Muscle of arm (tissue), 12 donors: ENCODE data around the gene SRF. TPM values are rescaled to one million over a fixed set of nuclear protein-coding genes. Genes with fewer than 3 reads are reported as not detected.

Experiments used
- DNase-seq: peaks from one replicate; pipeline ENCODE4 v3.0.0-alpha.2; 2013
- polyA plus RNA-seq, 12 donors: library from polyadenylated mRNA; unstranded; fragments of 120-200 nt; gene quantifications; one replicate each; pipeline ENCODE4 v1.2.1, GENCODE V29; 2013; ENCODE audit not compliant: insufficient read length in 12 of 12

SRF gene
- polyA plus RNA-seq, 12 donors, result 34.9 to 100 (median 45.3) TPM

DNA sequence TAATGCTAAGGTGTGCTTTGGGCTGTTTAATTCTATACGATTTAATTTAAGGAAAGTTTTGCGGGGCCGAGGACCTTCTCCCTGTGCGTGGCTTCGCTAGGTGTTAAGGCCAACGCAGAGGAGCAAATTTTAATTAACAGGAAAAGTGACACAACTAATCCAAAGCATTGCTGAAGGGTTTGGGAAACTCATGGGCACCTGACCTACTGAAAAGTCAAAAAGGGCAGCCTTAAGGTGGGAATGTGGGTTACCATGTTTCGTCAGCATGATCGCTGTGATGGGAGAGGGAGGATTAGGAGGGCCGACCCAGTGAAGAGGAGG lies 10.5 kb downstream of the SRF start:
- no peak for DNase-seq

DNA sequence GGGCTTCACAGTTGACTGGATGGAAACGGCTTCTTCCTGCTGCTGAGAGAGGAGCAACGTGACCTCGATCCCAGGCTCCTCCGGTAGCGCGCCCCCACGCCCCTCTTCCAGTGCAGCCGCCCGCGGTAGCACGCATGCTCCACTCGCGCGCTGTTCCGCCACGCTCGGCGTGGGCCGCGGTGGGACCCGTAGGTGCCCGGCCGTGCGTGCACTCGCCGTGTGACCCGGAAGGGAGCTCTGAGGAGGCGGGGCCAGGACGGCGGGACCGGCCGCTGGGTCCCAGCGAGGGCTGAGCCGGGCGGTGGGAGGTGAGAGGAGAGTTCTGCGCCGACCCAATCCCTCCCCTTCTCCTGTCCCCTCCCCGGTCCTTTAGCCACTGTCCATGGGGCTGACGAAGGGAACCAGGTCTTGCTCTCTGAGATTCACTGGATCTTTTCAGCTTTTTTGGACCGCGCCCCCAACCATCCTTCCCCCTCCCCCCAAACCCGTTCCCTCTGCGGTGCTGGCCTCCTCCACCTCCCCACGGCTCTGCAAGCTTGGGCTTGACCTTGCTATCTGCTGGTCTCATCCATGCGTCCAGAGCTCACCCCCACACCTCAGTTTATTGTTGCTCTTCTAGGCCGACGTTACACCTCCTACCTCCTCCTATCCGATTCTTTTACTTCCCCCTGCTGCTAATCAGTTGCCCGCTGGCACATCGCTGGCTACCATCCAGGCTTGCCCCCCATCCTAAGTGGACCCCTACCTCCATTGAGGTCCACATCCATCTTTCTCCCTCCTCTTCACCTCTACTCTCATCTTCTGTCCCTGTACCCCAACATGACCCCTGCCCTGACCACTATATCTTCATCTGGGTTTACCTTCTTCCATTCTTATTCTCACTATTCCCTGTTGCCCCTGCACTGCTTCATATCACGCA lies 11.1 kb downstream of the SRF start, which contains the start of gene CUL9:
Gene CUL9 (plus strand): TSS at position 255 of the 919 bp plus-strand sequence. CDS start 2,115 bp downstream, outside the sequence.
- peak; percentile 83 for DNase-seq

- no peak for DNase-seq
These were observed 12.4 kb downstream of the SRF start for GRCh38 chr6:43183441-43183840.

GRCh38 chr6:43184268-43184985 lies 13.4 kb downstream of the SRF start:
- DNase-seq, result no peak

- DNase-seq, result no peak
These were observed 14.4 kb downstream of the SRF start for GRCh38 chr6:43185391-43185985.

- DNase-seq, result no peak
These were observed 14.9 kb downstream of the SRF start for GRCh38 chr6:43186019-43186418.

GRCh38 chr6:43186706-43187105 lies 15.6 kb downstream of the SRF start:
- no peak for DNase-seq

DNA sequence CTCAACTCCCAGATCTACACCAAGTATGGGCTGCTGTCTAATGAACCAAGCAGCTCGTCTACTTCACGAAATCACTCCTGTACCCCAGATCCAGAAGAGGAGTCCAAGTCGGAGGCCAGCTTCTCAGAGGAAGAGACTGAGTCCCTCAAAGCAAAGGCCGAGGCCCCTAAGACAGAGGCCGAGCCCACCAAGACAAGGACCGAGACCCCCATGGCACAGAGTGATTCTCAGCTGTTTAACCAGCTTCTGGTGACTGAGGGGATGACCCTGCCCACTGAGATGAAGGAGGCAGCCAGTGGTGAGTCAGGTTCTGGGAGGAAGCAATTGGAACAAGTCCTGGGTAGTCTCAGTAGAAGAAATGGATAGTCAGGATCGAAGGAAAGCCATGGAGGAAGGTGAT lies 16.8 kb downstream of the SRF start:
- DNase-seq, result no peak

- DNase-seq, result no peak
These were observed 17.4 kb downstream of the SRF start for GRCh38 chr6:43188426-43188825.

DNA sequence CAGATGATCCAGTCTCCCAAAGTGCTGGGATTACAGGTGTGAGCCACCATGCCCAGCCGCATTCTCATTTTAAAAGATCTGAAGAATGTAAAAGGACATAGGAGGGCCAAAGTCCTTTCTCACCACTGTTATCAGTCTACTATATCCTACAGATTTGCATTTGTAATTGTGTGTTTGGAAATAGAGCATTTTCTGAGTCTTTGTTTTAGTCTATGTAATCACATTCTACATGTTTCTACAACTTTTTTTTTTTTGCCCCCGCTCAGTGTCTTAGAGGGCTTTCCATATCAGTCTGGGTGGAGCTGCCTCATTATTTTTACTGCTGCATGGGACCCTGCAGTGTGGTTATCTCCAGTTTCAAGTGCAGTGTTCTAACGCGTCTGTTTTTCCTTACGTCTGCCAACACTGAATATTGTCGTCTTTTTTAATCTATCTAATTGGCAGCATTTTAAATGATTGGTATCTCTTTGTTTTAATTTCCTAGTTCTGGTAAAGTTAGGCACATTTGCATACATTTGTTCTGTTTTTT lies 18.8 kb downstream of the SRF start:
- no peak for DNase-seq

DNA sequence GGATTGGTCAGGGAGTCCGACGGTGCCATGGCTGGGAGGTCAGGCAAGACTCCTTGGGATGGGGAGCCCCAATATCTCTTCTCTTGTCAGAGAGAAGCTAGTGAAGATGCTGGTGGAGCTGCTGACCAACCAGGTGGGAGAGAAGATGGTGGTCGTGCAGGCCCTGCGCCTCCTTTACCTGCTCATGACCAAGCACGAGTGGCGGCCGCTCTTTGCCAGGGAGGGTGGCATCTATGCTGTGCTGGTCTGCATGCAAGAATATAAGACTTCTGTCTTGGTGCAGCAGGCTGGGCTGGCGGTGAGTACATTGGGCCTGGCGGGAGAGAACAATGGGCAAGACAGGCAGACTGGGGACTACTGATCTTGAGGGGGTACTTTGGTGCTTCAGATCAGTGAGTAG lies 21.8 kb downstream of the SRF start:
- no peak for DNase-seq

DNA sequence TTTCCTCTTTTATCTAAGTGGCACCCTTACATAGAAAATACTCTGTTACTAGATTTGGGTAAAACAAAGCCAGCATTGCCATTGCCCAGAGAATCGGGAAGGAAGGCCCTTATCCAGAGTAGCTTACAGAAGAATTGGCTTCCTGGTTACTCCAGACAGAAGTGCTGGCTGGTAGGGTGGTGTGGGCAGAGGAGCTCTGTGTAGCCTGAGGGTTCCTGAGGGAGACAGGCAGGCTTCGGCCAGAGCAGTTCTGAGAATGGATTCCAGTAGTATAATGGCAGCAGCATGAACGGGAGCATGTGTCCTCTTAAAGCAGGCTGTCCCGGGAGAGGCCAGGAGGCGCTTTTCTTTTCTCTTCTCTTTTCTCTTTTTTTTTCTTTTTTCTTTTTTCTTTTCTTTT lies 22.9 kb downstream of the SRF start:
- DNase-seq, result no peak

GRCh38 chr6:43196337-43196736 lies 25.3 kb downstream of the SRF start:
- DNase-seq, result no peak

DNA sequence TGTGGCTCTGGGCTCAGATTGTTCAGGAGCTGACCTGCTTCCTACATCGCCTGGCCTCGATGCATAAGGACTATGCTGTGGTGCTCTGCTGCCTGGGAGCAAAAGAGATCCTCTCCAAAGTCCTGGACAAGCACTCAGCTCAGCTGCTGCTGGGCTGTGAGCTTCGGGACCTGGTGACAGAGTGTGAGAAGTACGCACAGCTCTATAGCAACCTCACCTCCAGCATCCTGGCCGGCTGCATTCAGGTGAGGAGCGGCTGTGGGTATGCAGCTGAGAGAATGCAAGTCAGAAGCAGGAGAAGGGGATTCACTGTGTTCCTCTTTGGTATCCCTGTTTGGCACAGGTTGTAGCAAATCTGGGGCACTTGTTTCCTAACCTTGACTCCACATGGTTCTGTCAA lies 28.8 kb downstream of the SRF start:
- DNase-seq, result no peak

- no peak for DNase-seq
These were observed 29.5 kb downstream of the SRF start for GRCh38 chr6:43200541-43200940.

GRCh38 chr6:43202451-43202850 lies 31.4 kb downstream of the SRF start:
- no peak for DNase-seq

GRCh38 chr6:43203029-43203717 lies 32.1 kb downstream of the SRF start:
- no peak for DNase-seq

- no peak for DNase-seq
These were observed 32.6 kb downstream of the SRF start for GRCh38 chr6:43203718-43204095.

- DNase-seq, result no peak
These were observed 33.4 kb downstream of the SRF start for GRCh38 chr6:43204271-43205105.

- no peak for DNase-seq
These were observed 34.8 kb downstream of the SRF start for GRCh38 chr6:43205849-43206248.

DNA sequence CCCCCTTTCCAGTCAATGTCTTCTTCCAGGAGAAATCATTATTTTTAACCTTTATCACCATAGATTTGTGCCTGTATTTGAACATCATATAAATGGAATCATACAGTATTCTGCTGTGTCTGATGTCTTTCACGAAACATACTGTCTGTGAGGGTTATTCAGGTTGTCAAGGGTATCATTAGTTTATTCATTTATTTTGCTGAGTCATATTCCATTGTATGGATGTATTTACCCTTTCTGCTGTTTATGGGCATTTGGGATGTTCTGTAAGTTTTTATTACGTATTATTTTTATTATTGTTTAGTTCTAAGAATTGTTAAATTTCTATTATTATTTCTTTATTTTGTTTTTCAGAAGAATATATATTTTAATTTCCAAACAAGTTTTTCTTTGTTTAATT lies 36.2 kb downstream of the SRF start:
- no peak for DNase-seq
